Astrocyte (in vitro differentiated cells and primary cell): ENCODE measurements around the gene ZNF3. TPM values are rescaled to one million over a fixed set of nuclear protein-coding genes. Genes with fewer than 3 reads are reported as not detected.
A peak's percentile ranks its signal among the peaks of the same experiment; 100 is the strongest.

Source experiments
- DNase-seq: peaks from one replicate; pipeline ENCODE4 v3.0.0-alpha.2; 2010; ENCODE audit warnings: low read depth
- FAIRE-seq: peaks from 2 replicates; lab custom pipeline; 2011; peaks lifted over from hg19 to GRCh38; lab: Jason Lieb, UNC
- H2AFZ ChIP-seq: 2 replicates; pipeline ENCODE4 v1.6.0; 2012; ENCODE audit warnings: low read depth, low read length, inconsistent platforms
- H3K27ac ChIP-seq: 2 replicates; pipeline ENCODE4 v1.5.1; 2011; ENCODE audit warnings: low read depth, low read length, inconsistent platforms
- H3K27me3 ChIP-seq: 2 replicates; pipeline ENCODE4 v1.6.0; 2011; ENCODE audit warnings: low read length, inconsistent platforms; ENCODE audit not compliant: insufficient read depth
- H3K36me3 ChIP-seq: 2 replicates; pipeline ENCODE4 v1.5.1; 2011; ENCODE audit warnings: low read length, inconsistent platforms; ENCODE audit not compliant: insufficient read depth
- H3K4me1 ChIP-seq: 2 replicates; pipeline ENCODE4 v1.5.1; 2011; ENCODE audit warnings: low read length, inconsistent platforms; ENCODE audit not compliant: insufficient read depth
- H3K4me2 ChIP-seq: 2 replicates; pipeline ENCODE4 v1.6.0; 2012; ENCODE audit warnings: low read length, inconsistent platforms
- H3K4me3 ChIP-seq: 2 replicates; pipeline ENCODE4 v1.5.1; 2011; ENCODE audit warnings: low read depth, mild to moderate bottlenecking, low read length, inconsistent platforms; ENCODE audit not compliant: insufficient read depth
- H3K79me2 ChIP-seq: 2 replicates; pipeline ENCODE4 v1.6.0; 2012; ENCODE audit warnings: mild to moderate bottlenecking, low read length, inconsistent platforms; ENCODE audit not compliant: insufficient read depth
- H3K9ac ChIP-seq: 2 replicates; pipeline ENCODE4 v1.6.0; 2012; ENCODE audit warnings: mild to moderate bottlenecking, low read length, inconsistent platforms
- H3K9me3 ChIP-seq: 2 replicates; pipeline ENCODE4 v1.5.1; 2012; ENCODE audit warnings: low read depth, mild to moderate bottlenecking, low read length, inconsistent platforms; ENCODE audit not compliant: insufficient read depth
- H4K20me1 ChIP-seq: 2 replicates; pipeline ENCODE4 v1.6.0; 2012; ENCODE audit warnings: low read length, inconsistent platforms; ENCODE audit not compliant: insufficient read depth
- H3K27ac Mint-ChIP-seq: one replicate; pipeline ENCODE4 v1.8.0; 2021; ENCODE audit warnings: mild to moderate bottlenecking, mixed read lengths; ENCODE audit not compliant: unreplicated experiment
- H3K27me3 Mint-ChIP-seq: one replicate; pipeline ENCODE4 v1.8.0; 2021; ENCODE audit warnings: low read depth, mixed read lengths; ENCODE audit not compliant: unreplicated experiment
- H3K36me3 Mint-ChIP-seq: one replicate; pipeline ENCODE4 v1.8.0; 2021; ENCODE audit warnings: low read depth, mixed read lengths; ENCODE audit not compliant: unreplicated experiment
- H3K4me1 Mint-ChIP-seq: one replicate; pipeline ENCODE4 v1.8.0; 2021; ENCODE audit warnings: low read depth, mixed read lengths; ENCODE audit not compliant: unreplicated experiment
- H3K4me3 Mint-ChIP-seq: one replicate; pipeline ENCODE4 v1.8.0; 2021; ENCODE audit warnings: mild to moderate bottlenecking, moderate library complexity, mixed read lengths; ENCODE audit not compliant: unreplicated experiment
- H3K9me3 Mint-ChIP-seq: one replicate; pipeline ENCODE4 v1.8.0; 2021; ENCODE audit warnings: mild to moderate bottlenecking, mixed read lengths; ENCODE audit not compliant: unreplicated experiment
- EZH2 ChIP-seq: IDR thresholded peaks from 2 replicates; pipeline ENCODE4 v1.6.1; 2012; ENCODE audit warnings: mild to moderate bottlenecking, low read length, inconsistent platforms; ENCODE audit not compliant: insufficient read depth
- total RNA-seq: library from RNA; stranded (reverse); gene quantifications from 2 replicates; pipeline ENCODE4 v1.2.1, GENCODE V29; 2021
- TF ChIP-seq, protein P1 (sequence below): IDR thresholded peaks from 2 replicates; pipeline ENCODE4 v1.5.1; 2011; ENCODE audit warnings: low read depth, mild to moderate bottlenecking, inconsistent platforms, low read length, moderate library complexity; ENCODE audit not compliant: insufficient read depth

The ZNF3 gene
- total RNA-seq, 1 donor from 2014 or later: 24.0 TPM

- H3K9me3 ChIP-seq: no peaks in the 10 kb centered on the region
- H3K9me3 Mint-ChIP-seq: no peaks in the 10 kb centered on the region
- H3K4me1 ChIP-seq: peaks cover 60% of the 10 kb centered on the region
- peaks cover 52% of the 10 kb centered on the region for H3K36me3 ChIP-seq
- H3K79me2 ChIP-seq: peaks cover 68% of the 10 kb centered on the region
- TF ChIP-seq, protein P1, sequence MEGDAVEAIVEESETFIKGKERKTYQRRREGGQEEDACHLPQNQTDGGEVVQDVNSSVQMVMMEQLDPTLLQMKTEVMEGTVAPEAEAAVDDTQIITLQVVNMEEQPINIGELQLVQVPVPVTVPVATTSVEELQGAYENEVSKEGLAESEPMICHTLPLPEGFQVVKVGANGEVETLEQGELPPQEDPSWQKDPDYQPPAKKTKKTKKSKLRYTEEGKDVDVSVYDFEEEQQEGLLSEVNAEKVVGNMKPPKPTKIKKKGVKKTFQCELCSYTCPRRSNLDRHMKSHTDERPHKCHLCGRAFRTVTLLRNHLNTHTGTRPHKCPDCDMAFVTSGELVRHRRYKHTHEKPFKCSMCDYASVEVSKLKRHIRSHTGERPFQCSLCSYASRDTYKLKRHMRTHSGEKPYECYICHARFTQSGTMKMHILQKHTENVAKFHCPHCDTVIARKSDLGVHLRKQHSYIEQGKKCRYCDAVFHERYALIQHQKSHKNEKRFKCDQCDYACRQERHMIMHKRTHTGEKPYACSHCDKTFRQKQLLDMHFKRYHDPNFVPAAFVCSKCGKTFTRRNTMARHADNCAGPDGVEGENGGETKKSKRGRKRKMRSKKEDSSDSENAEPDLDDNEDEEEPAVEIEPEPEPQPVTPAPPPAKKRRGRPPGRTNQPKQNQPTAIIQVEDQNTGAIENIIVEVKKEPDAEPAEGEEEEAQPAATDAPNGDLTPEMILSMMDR: no peak
- TF ChIP-seq EZH2: no peak
- peak overlapping the region; percentile 95 for H3K4me3 Mint-ChIP-seq
- H3K4me3 ChIP-seq: no peak overlapping the region
- peak overlapping the region; percentile 58 for H3K27ac Mint-ChIP-seq
- H2AFZ ChIP-seq: no peak overlapping the region
- no peaks in the 10 kb centered on the region for H3K27me3 ChIP-seq
- peaks cover 26% of the 10 kb centered on the region for H3K36me3 Mint-ChIP-seq
- peaks cover 45% of the 10 kb centered on the region for H4K20me1 ChIP-seq
- no peaks in the 10 kb centered on the region for H3K27me3 Mint-ChIP-seq
- FAIRE-seq (no peak), DNase-seq (no peak)
- peak overlapping the region; percentile 94 for H3K4me2 ChIP-seq
- peaks cover 11% of the 10 kb centered on the region for H3K4me1 Mint-ChIP-seq
- peak overlapping the region; percentile 25 for H3K9ac ChIP-seq
- H3K27ac ChIP-seq: peak overlapping the region; percentile 43
Observed at GRCh38 chr7:100090527-100091410, 9.2 kb upstream of the ZNF3 start.

- Histone ChIP-seq H3K9ac (peak overlapping the region; percentile 97), H3K4me1 (peaks cover 60% of the 10 kb centered on the region), H3K27ac (peak overlapping the region; percentile 84), H2AFZ (peak overlapping the region; percentile 89), H4K20me1 (peaks cover 42% of the 10 kb centered on the region), H3K27me3 (no peaks in the 10 kb centered on the region), H3K79me2 (peaks cover 60% of the 10 kb centered on the region), H3K4me2 (peak overlapping the region; percentile 94), H3K4me3 (peak overlapping the region; percentile 93), H3K9me3 (no peaks in the 10 kb centered on the region), H3K36me3 (peaks cover 45% of the 10 kb centered on the region)
- Mint-ChIP-seq H3K4me1 (peaks cover 11% of the 10 kb centered on the region), H3K27ac (peak overlapping the region; percentile 84), H3K9me3 (no peaks in the 10 kb centered on the region), H3K4me3 (peak overlapping the region; percentile 95), H3K27me3 (no peaks in the 10 kb centered on the region), H3K36me3 (peaks cover 19% of the 10 kb centered on the region)
- TF ChIP-seq, protein P1: no peak
- TF ChIP-seq EZH2: no peak
- FAIRE-seq (no peak), DNase-seq (no peak)
Observed at GRCh38 chr7:100089458-100090196, 8.1 kb upstream of the ZNF3 start.
